Measurements from ENCODE around the gene SUCO.

DNA sequence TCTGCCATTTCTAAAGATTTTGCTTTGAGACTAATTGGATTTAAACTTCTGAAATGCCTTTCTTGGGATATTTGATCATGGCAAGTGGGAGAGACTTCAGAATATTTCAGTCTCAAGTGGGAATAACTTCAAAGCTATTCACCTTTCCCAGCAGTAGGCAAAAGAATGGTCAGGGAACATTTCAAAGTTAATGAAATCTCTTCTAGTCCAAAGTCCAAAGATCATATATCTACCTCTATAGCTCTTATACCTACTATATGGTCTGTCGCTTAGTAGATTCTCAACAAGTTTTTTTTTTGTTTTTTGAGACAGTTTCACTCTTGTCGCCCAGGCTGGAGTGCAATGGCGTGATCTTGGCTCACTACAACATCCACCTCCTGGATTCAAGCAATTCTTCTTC is 44.6 kb upstream of the SUCO start:
- TF ChIP-seq, protein P1, sequence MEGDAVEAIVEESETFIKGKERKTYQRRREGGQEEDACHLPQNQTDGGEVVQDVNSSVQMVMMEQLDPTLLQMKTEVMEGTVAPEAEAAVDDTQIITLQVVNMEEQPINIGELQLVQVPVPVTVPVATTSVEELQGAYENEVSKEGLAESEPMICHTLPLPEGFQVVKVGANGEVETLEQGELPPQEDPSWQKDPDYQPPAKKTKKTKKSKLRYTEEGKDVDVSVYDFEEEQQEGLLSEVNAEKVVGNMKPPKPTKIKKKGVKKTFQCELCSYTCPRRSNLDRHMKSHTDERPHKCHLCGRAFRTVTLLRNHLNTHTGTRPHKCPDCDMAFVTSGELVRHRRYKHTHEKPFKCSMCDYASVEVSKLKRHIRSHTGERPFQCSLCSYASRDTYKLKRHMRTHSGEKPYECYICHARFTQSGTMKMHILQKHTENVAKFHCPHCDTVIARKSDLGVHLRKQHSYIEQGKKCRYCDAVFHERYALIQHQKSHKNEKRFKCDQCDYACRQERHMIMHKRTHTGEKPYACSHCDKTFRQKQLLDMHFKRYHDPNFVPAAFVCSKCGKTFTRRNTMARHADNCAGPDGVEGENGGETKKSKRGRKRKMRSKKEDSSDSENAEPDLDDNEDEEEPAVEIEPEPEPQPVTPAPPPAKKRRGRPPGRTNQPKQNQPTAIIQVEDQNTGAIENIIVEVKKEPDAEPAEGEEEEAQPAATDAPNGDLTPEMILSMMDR (conservative IDR thresholded peaks at IDR 0.05; ENCODE audit: low read depth, low read length), result no peak
- TF ChIP-seq, protein P2, sequence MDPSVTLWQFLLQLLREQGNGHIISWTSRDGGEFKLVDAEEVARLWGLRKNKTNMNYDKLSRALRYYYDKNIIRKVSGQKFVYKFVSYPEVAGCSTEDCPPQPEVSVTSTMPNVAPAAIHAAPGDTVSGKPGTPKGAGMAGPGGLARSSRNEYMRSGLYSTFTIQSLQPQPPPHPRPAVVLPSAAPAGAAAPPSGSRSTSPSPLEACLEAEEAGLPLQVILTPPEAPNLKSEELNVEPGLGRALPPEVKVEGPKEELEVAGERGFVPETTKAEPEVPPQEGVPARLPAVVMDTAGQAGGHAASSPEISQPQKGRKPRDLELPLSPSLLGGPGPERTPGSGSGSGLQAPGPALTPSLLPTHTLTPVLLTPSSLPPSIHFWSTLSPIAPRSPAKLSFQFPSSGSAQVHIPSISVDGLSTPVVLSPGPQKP (IDR thresholded peaks at IDR 0.05; ENCODE audit: borderline replicate concordance, low read depth, low read length), result no peak
- no peak for TF ChIP-seq FOS (IDR thresholded peaks at IDR 0.05; ENCODE audit: low read depth, low read length)
- TF ChIP-seq POLR2A (IDR thresholded peaks at IDR 0.05; ENCODE audit: low read depth, low read length), result no peak
- no peak for TF ChIP-seq MAFK (IDR thresholded peaks at IDR 0.05; ENCODE audit: low read depth, low read length)
- TF ChIP-seq CHD1 (IDR thresholded peaks at IDR 0.05; ENCODE audit: low read depth, low read length), result no peak
- TF ChIP-seq RCOR1 (IDR thresholded peaks at IDR 0.05; ENCODE audit: insufficient replicate concordance, low read length), result no peak
- TF ChIP-seq MXI1 (IDR thresholded peaks at IDR 0.05; ENCODE audit: borderline replicate concordance, low read depth, low read length), result no peak
- TF ChIP-seq RAD21 (IDR thresholded peaks at IDR 0.05; ENCODE audit: low read length), result no peak
- no peak for TF ChIP-seq RFX5 (IDR thresholded peaks at IDR 0.05; ENCODE audit: low read depth, low read length)

Measured in IMR-90 (cell line).